Measurements from ENCODE around the gene STK32C.
"Not testable (repeated sequence)": the region's sequence is repeated elsewhere in the genome, so short reads cannot be mapped to it uniquely, and the experiment has no call there.

The STK32C gene

DNA sequence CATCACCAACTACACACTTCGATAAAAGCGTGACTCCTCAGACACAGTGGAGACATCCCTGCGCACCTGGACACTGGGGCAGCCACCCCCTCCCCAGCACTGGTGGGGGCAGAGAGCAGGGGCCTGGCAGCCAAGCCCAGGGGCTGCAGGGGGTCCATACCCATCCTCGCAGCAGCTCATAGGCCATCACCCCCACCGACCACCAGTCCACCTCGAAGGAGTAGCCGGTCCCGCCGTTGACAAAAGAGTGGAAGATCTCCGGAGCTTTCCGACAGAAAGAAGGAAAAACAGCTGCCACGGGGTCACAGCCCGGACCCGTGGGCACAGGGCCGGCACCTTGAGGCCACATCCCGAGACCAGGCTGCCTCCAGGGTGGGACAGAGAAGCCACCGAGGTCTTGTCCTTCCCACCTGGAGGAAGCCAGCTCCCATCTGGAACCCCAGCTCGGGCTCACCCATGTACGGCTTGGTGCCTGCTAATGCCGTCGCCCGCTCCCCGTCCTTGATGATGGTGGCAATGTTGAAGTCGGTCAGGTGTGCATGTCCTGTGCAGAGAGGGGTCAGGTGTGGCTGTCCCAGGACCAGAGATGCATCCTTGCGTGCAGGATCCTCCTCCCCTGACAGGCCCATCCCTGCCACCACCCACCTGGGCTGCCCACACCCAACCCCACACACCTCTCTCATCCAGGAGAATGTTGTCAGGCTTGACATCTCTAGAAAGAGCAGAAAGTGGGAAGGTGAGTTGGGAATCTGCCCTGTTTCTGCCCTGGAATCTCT is 82.5 kb downstream of the STK32C start:
- in situ Hi-C loops (cut with MboI; ENCODE audit: low pct_unique_long_range_greater_than_20kb, low sequenced_read_pairs, unreplicated experiment): loop anchor here (10.0 kb wide), 1 partner anchor 120 kb away; no protein-coding TSS in a partner anchor
- TF ChIP-seq, protein P1, sequence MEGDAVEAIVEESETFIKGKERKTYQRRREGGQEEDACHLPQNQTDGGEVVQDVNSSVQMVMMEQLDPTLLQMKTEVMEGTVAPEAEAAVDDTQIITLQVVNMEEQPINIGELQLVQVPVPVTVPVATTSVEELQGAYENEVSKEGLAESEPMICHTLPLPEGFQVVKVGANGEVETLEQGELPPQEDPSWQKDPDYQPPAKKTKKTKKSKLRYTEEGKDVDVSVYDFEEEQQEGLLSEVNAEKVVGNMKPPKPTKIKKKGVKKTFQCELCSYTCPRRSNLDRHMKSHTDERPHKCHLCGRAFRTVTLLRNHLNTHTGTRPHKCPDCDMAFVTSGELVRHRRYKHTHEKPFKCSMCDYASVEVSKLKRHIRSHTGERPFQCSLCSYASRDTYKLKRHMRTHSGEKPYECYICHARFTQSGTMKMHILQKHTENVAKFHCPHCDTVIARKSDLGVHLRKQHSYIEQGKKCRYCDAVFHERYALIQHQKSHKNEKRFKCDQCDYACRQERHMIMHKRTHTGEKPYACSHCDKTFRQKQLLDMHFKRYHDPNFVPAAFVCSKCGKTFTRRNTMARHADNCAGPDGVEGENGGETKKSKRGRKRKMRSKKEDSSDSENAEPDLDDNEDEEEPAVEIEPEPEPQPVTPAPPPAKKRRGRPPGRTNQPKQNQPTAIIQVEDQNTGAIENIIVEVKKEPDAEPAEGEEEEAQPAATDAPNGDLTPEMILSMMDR (IDR thresholded peaks at IDR 0.05; ENCODE audit: extremely low read depth, insufficient read depth, missing control alignments): no peak
- no peak for DNase-seq (ENCODE audit: low spot score)

DNA sequence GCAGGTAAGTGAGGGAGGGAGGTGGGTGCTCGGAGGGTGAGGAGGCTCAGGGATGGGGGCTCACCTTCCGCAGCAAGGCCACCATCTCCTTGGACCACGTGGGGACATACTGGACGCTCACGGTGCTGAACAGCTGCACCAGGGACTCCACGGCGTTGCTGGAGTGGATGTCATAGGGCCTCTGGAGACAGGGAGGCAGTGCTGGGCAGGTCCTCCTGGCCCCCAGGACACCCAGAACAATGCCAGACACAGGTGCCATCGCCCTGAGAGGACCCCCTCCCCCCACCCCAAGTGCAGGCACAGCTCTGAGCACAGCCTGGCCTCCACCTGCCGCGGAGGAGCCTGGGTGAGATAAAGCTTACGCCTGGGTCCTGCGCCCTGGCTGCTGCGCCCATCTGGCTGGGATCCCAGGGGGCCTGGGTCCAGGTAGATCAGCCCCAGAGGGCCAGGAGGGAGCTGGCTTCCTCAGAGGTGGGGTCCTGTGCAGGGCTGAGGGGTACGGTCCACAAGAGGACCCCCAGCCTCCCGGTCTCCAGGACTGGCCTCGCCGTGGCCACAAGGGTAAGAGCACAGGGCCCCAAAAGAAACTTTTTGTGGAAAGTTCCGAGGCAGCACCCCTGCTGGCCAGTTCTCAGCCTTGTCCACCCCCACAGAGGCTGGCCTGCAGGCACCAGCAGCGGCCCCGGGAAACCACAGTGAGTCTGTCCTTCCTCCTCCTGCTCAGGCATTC is 83.2 kb downstream of the STK32C start:
- TF ChIP-seq, protein P1 (IDR thresholded peaks at IDR 0.05; ENCODE audit: extremely low read depth, insufficient read depth, missing control alignments): no peak
- in situ Hi-C loops (cut with MboI; ENCODE audit: low pct_unique_long_range_greater_than_20kb, low sequenced_read_pairs, unreplicated experiment): loop anchor here (10.0 to 25.0 kb wide), 2 partner anchors 120 to 413 kb away; no protein-coding TSS in a partner anchor
- DNase-seq (ENCODE audit: low spot score): no peak

DNA sequence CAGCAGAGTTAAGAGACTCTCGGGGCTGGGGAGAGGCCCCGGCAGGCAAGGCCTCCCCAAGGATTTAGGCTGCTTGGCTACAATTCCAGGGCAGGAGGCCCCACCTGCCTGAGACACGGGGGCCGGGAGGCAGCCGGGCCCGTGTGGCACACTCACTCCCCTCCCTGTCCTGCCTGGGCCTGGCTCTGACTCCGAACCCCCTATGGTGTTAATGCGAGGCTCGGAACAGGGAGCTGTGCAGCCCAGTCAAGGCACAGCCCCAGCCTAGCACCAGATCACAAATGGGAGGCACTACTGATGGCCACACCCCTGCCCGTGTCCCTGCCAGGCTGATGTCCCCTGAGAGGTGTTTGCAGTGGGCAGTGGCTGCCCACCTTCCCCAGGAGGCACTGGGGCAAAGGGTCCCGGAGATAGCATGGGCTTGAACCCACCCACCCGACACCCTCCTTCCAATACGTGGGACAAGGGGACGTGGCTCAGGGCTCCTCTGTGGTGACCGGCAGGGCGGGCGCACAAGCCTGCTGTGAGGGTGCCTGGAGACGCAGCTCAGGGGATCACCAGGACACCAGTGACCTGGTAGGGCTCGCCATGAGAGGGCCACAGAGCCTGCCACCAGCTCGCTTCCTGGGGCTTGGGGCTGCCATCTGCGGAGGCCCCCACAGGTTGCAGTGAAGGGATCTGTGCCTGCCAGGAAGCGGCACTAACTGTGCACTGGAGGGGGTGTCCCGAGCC is 84.0 kb downstream of the STK32C start:
- in situ Hi-C loops (cut with MboI; ENCODE audit: low pct_unique_long_range_greater_than_20kb, low sequenced_read_pairs, unreplicated experiment): loop anchor here (10.0 to 25.0 kb wide), 2 partner anchors 121 to 414 kb away; no protein-coding TSS in a partner anchor
- TF ChIP-seq, protein P1 (IDR thresholded peaks at IDR 0.05; ENCODE audit: extremely low read depth, insufficient read depth, missing control alignments): no peak
- DNase-seq (ENCODE audit: low spot score): no peak

DNA sequence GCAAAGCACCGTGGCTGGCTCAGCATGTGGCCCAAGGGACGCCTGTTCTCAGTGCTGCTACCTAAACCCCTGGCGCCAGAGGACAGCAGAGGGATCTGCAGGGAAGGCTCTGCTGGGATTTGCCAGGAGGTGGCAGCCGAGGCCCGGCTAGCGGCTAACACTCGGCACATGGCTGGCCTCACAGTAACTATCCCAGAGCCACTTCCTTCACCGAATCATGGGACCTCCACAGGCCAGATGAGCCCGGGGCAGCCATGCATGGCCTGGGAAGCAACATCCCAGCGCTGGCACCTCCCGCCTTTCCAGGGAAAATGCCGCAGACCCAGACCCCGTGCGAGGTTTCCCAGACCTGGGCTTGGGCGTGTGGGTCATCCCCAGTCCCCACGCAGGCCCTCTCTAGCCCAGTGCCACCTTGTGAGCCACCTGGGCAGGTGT is 84.6 kb downstream of the STK32C start:
- in situ Hi-C loops (cut with MboI; ENCODE audit: low pct_unique_long_range_greater_than_20kb, low sequenced_read_pairs, unreplicated experiment): loop anchor here (10.0 to 25.0 kb wide), 2 partner anchors 122 to 414 kb away; no protein-coding TSS in a partner anchor
- TF ChIP-seq, protein P1 (IDR thresholded peaks at IDR 0.05; ENCODE audit: extremely low read depth, insufficient read depth, missing control alignments): peak; percentile 98
- DNase-seq (ENCODE audit: low spot score): peak; percentile 88

DNA sequence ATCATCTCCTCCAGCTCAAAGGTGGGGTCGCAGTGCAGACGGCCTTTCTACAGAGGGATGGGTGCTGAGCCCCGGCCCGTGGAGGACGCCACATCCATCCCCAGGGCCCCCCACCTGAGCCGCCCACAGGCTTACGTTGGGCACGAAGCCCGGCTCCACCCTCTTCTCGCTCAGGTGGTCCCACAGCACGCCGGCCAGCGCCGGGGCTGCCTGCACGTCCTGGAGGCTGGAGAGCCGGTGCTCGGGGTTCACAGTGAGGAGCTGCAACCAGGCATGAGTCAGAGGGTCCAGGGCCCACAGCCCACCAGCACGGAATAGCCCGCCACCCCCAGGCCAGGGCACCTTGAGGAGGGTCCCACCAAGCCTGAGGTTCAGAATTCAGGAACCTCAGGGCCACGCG is 85.0 kb downstream of the STK32C start:
- in situ Hi-C loops (cut with MboI; ENCODE audit: low pct_unique_long_range_greater_than_20kb, low sequenced_read_pairs, unreplicated experiment): loop anchor here (10.0 to 25.0 kb wide), 2 partner anchors 122 to 415 kb away; no protein-coding TSS in a partner anchor
- no peak for DNase-seq (ENCODE audit: low spot score)
- TF ChIP-seq, protein P1 (IDR thresholded peaks at IDR 0.05; ENCODE audit: extremely low read depth, insufficient read depth, missing control alignments): no peak

DNA sequence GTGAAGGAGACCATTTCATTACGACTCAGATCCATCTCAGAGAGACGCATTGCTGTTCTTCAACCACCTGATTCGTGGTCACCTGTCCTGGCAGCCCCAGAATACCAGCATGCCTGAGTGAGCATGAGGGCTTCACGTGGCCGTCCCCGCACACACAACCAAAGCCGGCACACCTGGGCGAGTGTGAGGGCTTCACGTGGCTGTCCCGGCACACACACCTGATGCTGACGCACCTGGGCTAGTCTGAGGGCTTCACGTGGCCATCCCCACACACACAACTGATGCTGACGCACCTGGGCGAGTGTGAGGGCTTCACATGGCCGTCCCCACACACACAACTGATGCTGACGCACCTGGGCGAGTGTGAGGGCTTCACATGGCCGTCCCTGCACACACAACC is 86.8 kb downstream of the STK32C start:
- not testable (repeated sequence) for DNase-seq (ENCODE audit: low spot score)
- in situ Hi-C loops (cut with MboI; ENCODE audit: low pct_unique_long_range_greater_than_20kb, low sequenced_read_pairs, unreplicated experiment): loop anchor here (10.0 to 25.0 kb wide), 2 partner anchors 124 to 416 kb away; no protein-coding TSS in a partner anchor

All from GM13977 (cell line).